Karpas-422 (cell line): Measurements from ENCODE around the gene NUP210L. TPM values are rescaled to one million over a fixed set of nuclear protein-coding genes. Genes with fewer than 3 reads are reported as not detected.
A peak's percentile ranks its signal among the peaks of the same experiment; 100 is the strongest.
"Not testable (repeated sequence)": the region's sequence is repeated elsewhere in the genome, so short reads cannot be mapped to it uniquely, and the experiment has no call there.

Source experiments
- DNase-seq: peaks from one replicate; pipeline ENCODE4 v3.0.0-alpha.2; 2015
- H2AFZ ChIP-seq: fragments of 200-600 bp; sonication (generic); 2 replicates; pipeline ENCODE4 v1.6.1; 2014; ENCODE audit warnings: antibody characterized with exemption, low read length, mixed read lengths
- H3K27ac ChIP-seq: fragments of 200-600 bp; sonication (generic); 2 replicates; pipeline ENCODE4 v1.5.1; 2014; ENCODE audit warnings: mild to moderate bottlenecking, low read length, moderate library complexity
- H3K27me3 ChIP-seq: fragments of 200-600 bp; sonication (generic); 2 replicates; pipeline ENCODE4 v1.6.1; 2014; ENCODE audit warnings: low read length, mixed read lengths
- H3K36me3 ChIP-seq: fragments of 200-600 bp; sonication (generic); 2 replicates; pipeline ENCODE4 v1.6.1; 2014; ENCODE audit warnings: low read length, mixed read lengths; ENCODE audit not compliant: insufficient read depth
- H3K4me1 ChIP-seq: fragments of 200-600 bp; sonication (generic); 2 replicates; pipeline ENCODE4 v1.6.1; 2014; ENCODE audit warnings: mild to moderate bottlenecking, low read length, mixed read lengths
- H3K4me2 ChIP-seq: fragments of 200-600 bp; sonication (generic); 2 replicates; pipeline ENCODE4 v1.6.1; 2014; ENCODE audit warnings: low read length, low read depth, mild to moderate bottlenecking; ENCODE audit not compliant: poor library complexity, severe bottlenecking
- H3K4me3 ChIP-seq: fragments of 200-600 bp; sonication (generic); 2 replicates; pipeline ENCODE4 v1.5.1; 2014; ENCODE audit warnings: mild to moderate bottlenecking, antibody characterized with exemption, low read length, mixed read lengths
- H3K79me2 ChIP-seq: fragments of 200-600 bp; sonication (generic); 2 replicates; pipeline ENCODE4 v1.6.1; 2014; ENCODE audit warnings: mild to moderate bottlenecking, low read length, mixed read lengths
- H3K9ac ChIP-seq: fragments of 200-600 bp; sonication (generic); 2 replicates; pipeline ENCODE4 v1.6.0; 2014; ENCODE audit warnings: low read length
- H3K9me2 ChIP-seq: fragments of 200-600 bp; sonication (generic), shearing (Covaris generic); replicated peaks from 2 replicates; pipeline ENCODE4 v1.6.0; 2014; ENCODE audit warnings: mild to moderate bottlenecking, low read length, moderate library complexity; ENCODE audit not compliant: insufficient read depth
- H3K9me3 ChIP-seq: fragments of 300-700, 200-600 bp; sonication (generic); 2 replicates; pipeline ENCODE4 v1.6.1; 2014; ENCODE audit warnings: low read length, mixed read lengths
- H4K20me1 ChIP-seq: fragments of 200-600 bp; sonication (generic); 2 replicates; pipeline ENCODE4 v1.6.1; 2014; ENCODE audit warnings: mild to moderate bottlenecking, antibody characterized with exemption, low read length, low read depth; ENCODE audit not compliant: insufficient read depth
- total RNA-seq: library from RNA; depleted of rRNA; stranded (reverse); fragments of >200 nt; shearing (Covaris generic); gene quantifications from 2 replicates; pipeline ENCODE4 v1.2.3, GENCODE V29; 2014; ENCODE audit warnings: low replicate concordance

NUP210L gene
- total RNA-seq, 1 experiment from 2014 or later: not detected

GRCh38 chr1:153984123-153984894 is 170.6 kb downstream of the NUP210L start:
- Histone ChIP-seq H3K9ac (0 out of 2 replicates have a peak overlapping the region, but pooled peaks have one; percentile 71), H3K4me3 (no peak overlapping the region), H3K27ac (no peak overlapping the region), H3K4me1 (peaks cover 33% of the 10 kb centered on the region), H3K79me2 (no peaks in the 10 kb centered on the region), H3K9me3 (no peaks in the 10 kb centered on the region), H3K9me2 (no peaks in the 10 kb centered on the region), H2AFZ (no peak overlapping the region), H4K20me1 (no peaks in the 10 kb centered on the region), H3K36me3 (no peaks in the 10 kb centered on the region), H3K4me2 (peak overlapping the region; percentile 84), H3K27me3 (no peaks in the 10 kb centered on the region)
- DNase-seq: peak; percentile 64

DNA sequence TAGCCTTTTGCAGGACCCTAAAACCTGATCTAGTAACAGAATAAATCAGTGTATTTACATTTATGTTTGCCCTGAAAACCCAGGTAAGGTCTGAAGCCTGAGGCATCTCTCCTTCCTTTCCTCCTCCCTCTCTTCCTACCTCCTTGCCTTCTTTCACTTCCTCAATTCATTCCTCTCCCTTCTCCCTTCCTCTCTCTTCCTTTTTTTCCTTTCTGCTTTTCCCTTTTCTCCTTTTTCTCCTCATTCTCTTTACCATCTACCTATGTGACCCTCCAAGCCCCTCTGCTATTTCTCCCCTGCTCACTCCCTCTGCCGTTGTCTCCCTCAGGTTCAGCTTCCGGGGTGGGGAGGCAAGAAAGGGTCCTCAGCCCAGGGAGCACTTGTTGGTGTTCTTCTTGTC is 173.1 kb downstream of the NUP210L start:
- H3K4me2 ChIP-seq, H3K4me3 ChIP-seq, H2AFZ ChIP-seq, H3K79me2 ChIP-seq, H3K27me3 ChIP-seq, H3K9me3 ChIP-seq, H3K9ac ChIP-seq, H4K20me1 ChIP-seq, H3K27ac ChIP-seq, H3K9me2 ChIP-seq, DNase-seq, H3K36me3 ChIP-seq: not testable (repeated sequence)
- peaks cover 37% of the 10 kb centered on the region for H3K4me1 ChIP-seq

DNA sequence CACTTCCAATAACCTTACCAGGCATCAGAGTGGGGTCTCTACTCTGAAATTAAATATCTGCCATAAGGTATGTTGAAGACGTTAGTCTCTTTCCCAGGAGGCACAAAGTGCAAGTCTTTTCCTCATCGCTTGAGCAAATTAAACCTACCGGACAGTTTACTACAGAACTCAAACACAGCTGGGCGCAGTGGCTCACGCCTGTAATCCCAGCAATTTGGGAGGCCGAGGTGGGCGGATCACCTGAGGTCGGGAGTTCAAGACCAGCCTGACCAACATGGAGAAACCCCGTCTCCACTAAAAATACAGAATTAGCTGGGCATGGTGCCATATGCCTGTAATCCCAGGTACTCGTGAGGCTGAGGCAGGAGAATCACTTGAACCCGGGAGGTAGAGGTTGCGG is 175.8 kb downstream of the NUP210L start:
- not testable (repeated sequence) for H2AFZ ChIP-seq, DNase-seq

GRCh38 chr1:153978274-153978909 is 176.5 kb downstream of the NUP210L start:
- H3K4me3 ChIP-seq: peak overlapping the region; percentile 92

More for the DNA sequence above, 175.8 kb downstream of the NUP210L start:
- H4K20me1 ChIP-seq, H3K9me2 ChIP-seq, H3K27me3 ChIP-seq, H3K9me3 ChIP-seq, H3K27ac ChIP-seq: not testable (repeated sequence)
- H3K36me3 ChIP-seq: peaks cover 15% of the 10 kb centered on the region; the same call in 1 of the 2 replicates
- H3K4me3 ChIP-seq: peak overlapping the region; percentile 92; the same call in 1 of the 2 replicates
- H3K79me2 ChIP-seq: peaks cover 20% of the 10 kb centered on the region
- peaks cover 34% of the 10 kb centered on the region for H3K4me1 ChIP-seq
- H3K9ac ChIP-seq: peak overlapping the region; percentile 88
- H3K4me2 ChIP-seq: peak overlapping the region; percentile 85

DNA sequence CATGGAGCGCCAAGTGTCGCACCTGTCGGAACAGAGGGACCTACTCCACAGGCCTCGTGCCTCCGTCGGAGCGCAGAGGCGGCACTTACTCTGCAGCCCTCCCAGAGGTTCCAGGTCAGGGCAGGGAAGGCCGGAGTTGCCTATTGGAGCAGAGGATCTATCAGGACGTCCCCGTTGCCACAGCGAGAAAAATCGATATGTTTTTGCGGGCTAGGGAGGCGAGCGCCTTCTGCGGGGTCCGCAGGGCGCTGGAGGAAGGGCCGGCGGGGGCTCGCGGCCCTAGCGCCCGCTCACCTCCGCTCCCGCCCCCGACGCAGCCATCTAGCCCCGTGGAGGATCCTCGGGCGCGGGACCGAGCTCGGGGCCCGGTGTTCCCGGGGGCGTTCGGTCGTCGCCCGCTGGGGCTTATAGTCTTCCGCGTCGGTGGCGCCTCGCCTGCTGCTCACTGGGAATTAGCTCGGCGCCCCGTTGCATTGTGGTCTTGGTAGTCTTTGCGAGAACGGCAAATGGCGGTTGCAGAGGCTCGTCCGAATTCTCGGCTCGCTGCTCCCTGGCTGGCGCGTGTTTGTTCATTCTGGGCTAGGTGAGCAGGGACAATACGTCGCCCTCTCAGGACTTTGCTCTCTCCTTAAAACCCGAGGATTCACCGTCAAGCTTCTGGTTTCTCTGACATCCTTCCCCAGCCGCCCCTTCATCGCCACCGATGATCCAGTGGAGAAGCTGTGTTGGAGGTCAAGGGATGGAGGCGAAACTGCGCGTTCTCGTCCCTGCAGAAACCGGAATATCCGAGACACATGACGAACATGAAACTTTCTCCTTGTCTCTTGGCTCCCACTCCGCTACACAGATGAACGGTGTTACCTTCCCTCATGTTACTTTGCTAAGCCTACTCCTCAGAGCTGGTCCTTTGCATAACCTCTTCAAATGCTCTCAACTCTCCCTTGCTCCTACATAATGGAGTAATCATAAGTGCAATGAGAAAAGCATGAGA is 177.3 kb downstream of the NUP210L start, which contains the start of gene JTB:
Gene JTB, minus strand, starts transcription at position 425 of the 991 bp plus-strand sequence. Its CDS starts 422 bp downstream, at position 3.
- H3K4me3 ChIP-seq: peak within 1 kb of the TSS; percentile 92
- peak within 1 kb of the TSS; percentile 88 for H3K9ac ChIP-seq
- H3K4me2 ChIP-seq: peak within 1 kb of the TSS; percentile 85
- H3K9me3 ChIP-seq: no peaks in the 10 kb centered on the region
- H3K27ac ChIP-seq: peak within 1 kb of the TSS; percentile 77
- no peaks in the 10 kb centered on the region for H3K9me2 ChIP-seq
- H3K4me1 ChIP-seq: peaks cover 48% of the 10 kb centered on the region
- peak within 1 kb of the TSS; percentile 97 for H2AFZ ChIP-seq
- no peaks in the 10 kb centered on the region for H4K20me1 ChIP-seq
- H3K79me2 ChIP-seq: peaks cover 20% of the 10 kb centered on the region
- no peaks in the 10 kb centered on the region for H3K27me3 ChIP-seq
- peak; percentile 93 for DNase-seq
- peaks cover 23% of the 10 kb centered on the region; the same call in 1 of the 2 replicates for H3K36me3 ChIP-seq

More at GRCh38 chr1:153978274-153978909, 176.5 kb downstream of the NUP210L start:
- Histone ChIP-seq H3K79me2 (peaks cover 20% of the 10 kb centered on the region), H3K27me3 (no peaks in the 10 kb centered on the region), H2AFZ (peak overlapping the region; percentile 97), H3K27ac (peak overlapping the region; percentile 77), H3K9me2 (no peaks in the 10 kb centered on the region), H3K4me2 (peak overlapping the region; percentile 85), H4K20me1 (no peaks in the 10 kb centered on the region), H3K9me3 (no peaks in the 10 kb centered on the region), H3K9ac (peak overlapping the region; percentile 88), H3K36me3 (peaks cover 22% of the 10 kb centered on the region; the same call in 1 of the 2 replicates), H3K4me1 (peaks cover 40% of the 10 kb centered on the region)
- no peak for DNase-seq

GRCh38 chr1:153976819-153977249 is 178.0 kb downstream of the NUP210L start:
- H3K9me2 ChIP-seq: no peaks in the 10 kb centered on the region
- peaks cover 23% of the 10 kb centered on the region; the same call in 1 of the 2 replicates for H3K36me3 ChIP-seq
- peak overlapping the region; percentile 92 for H3K4me3 ChIP-seq
- peak overlapping the region; percentile 88 for H3K9ac ChIP-seq
- H3K27me3 ChIP-seq: no peaks in the 10 kb centered on the region
- peak overlapping the region; percentile 85 for H3K4me2 ChIP-seq
- H3K9me3 ChIP-seq: no peaks in the 10 kb centered on the region
- no peak overlapping the region for H2AFZ ChIP-seq
- peaks cover 20% of the 10 kb centered on the region for H3K79me2 ChIP-seq
- H4K20me1 ChIP-seq: no peaks in the 10 kb centered on the region
- H3K27ac ChIP-seq: peak overlapping the region; percentile 77
- peaks cover 55% of the 10 kb centered on the region for H3K4me1 ChIP-seq
- DNase-seq: no peak

GRCh38 chr1:153973525-153973924 is 181.3 kb downstream of the NUP210L start:
- Histone ChIP-seq H3K9ac (no peak overlapping the region), H4K20me1 (no peaks in the 10 kb centered on the region), H3K4me3 (no peak overlapping the region), H3K27ac (no peak overlapping the region), H3K9me2 (no peaks in the 10 kb centered on the region), H3K27me3 (no peaks in the 10 kb centered on the region), H2AFZ (no peak overlapping the region), H3K36me3 (peaks cover 23% of the 10 kb centered on the region; the same call in 1 of the 2 replicates), H3K4me1 (peaks cover 57% of the 10 kb centered on the region), H3K9me3 (no peaks in the 10 kb centered on the region), H3K79me2 (peaks cover 22% of the 10 kb centered on the region), H3K4me2 (no peak overlapping the region)
- DNase-seq: no peak
